ENCODE data around the gene EFHC1.

GRCh38 chr6:52399511-52400312 lies 20.4 kb upstream of the EFHC1 start:
- TF ChIP-seq, protein P1, sequence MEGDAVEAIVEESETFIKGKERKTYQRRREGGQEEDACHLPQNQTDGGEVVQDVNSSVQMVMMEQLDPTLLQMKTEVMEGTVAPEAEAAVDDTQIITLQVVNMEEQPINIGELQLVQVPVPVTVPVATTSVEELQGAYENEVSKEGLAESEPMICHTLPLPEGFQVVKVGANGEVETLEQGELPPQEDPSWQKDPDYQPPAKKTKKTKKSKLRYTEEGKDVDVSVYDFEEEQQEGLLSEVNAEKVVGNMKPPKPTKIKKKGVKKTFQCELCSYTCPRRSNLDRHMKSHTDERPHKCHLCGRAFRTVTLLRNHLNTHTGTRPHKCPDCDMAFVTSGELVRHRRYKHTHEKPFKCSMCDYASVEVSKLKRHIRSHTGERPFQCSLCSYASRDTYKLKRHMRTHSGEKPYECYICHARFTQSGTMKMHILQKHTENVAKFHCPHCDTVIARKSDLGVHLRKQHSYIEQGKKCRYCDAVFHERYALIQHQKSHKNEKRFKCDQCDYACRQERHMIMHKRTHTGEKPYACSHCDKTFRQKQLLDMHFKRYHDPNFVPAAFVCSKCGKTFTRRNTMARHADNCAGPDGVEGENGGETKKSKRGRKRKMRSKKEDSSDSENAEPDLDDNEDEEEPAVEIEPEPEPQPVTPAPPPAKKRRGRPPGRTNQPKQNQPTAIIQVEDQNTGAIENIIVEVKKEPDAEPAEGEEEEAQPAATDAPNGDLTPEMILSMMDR (IDR thresholded peaks at IDR 0.05): peak; percentile 70 to 87 (median 77)
- no peak for TF ChIP-seq POLR2A (IDR thresholded peaks at IDR 0.05)
